ENCODE data around the gene PLCD1.
"Not testable (repeated sequence)": the region's sequence is repeated elsewhere in the genome, so short reads cannot be mapped to it uniquely, and the experiment has no call there.

PLCD1 gene

GRCh38 chr3:38029400-38030125 lies at the start of gene PLCD1:
Gene PLCD1, minus strand, starts transcription at chr3:38029642. Its CDS starts 103 bp downstream, at chr3:38029539.
- DNase-seq, result peak in 47 of 58 donors; percentile 19 to 76 (median 57)

GRCh38 chr3:38077073-38077472 lies 47.6 kb upstream of the PLCD1 start:
- not testable (repeated sequence) for DNase-seq

GRCh38 chr3:38070013-38070412 lies 40.6 kb upstream of the PLCD1 start:
- no peak for DNase-seq

- DNase-seq, result no peak
Measured at GRCh38 chr3:38067508-38068233, 38.2 kb upstream of the PLCD1 start.

- not testable (repeated sequence) for DNase-seq
Measured at GRCh38 chr3:38064453-38064852, 35.0 kb upstream of the PLCD1 start.

- DNase-seq, result no peak
Measured at GRCh38 chr3:38062809-38063208, 33.4 kb upstream of the PLCD1 start.

- no peak for DNase-seq
Measured at GRCh38 chr3:38059591-38059990, 30.1 kb upstream of the PLCD1 start.

GRCh38 chr3:38059148-38059547 lies 29.7 kb upstream of the PLCD1 start:
- no peak for DNase-seq

- no peak for DNase-seq
Measured at GRCh38 chr3:38054499-38055001, 25.1 kb upstream of the PLCD1 start.

- not testable (repeated sequence) for DNase-seq
Measured at GRCh38 chr3:38053813-38054498, 24.5 kb upstream of the PLCD1 start.

- not testable (repeated sequence) for DNase-seq
Measured at GRCh38 chr3:38053286-38053685, 23.8 kb upstream of the PLCD1 start.

- no peak for DNase-seq
Measured at GRCh38 chr3:38051131-38051530, 21.7 kb upstream of the PLCD1 start.

- peak in 6 of 58 donors; percentile 1 to 54 (median 28) for DNase-seq
Measured at GRCh38 chr3:38049358-38050126, 20.1 kb upstream of the PLCD1 start.

GRCh38 chr3:38047896-38048295 lies 18.5 kb upstream of the PLCD1 start:
- no peak for DNase-seq

- no peak for DNase-seq
Measured at GRCh38 chr3:38046821-38047220, 17.4 kb upstream of the PLCD1 start.

GRCh38 chr3:38046027-38046426 lies 16.6 kb upstream of the PLCD1 start:
- no peak for DNase-seq

- DNase-seq, result no peak
Measured at GRCh38 chr3:38043486-38043885, 14.0 kb upstream of the PLCD1 start.

- no peak for DNase-seq
Measured at GRCh38 chr3:38040401-38040800, 11.0 kb upstream of the PLCD1 start.

GRCh38 chr3:38039899-38040261 lies 10.4 kb upstream of the PLCD1 start:
- peak in 36 of 58 donors; percentile 6 to 55 (median 34) for DNase-seq

GRCh38 chr3:38039101-38039898 lies 9.9 kb upstream of the PLCD1 start, which contains the start of gene DLEC1:
Gene DLEC1, plus strand, starts transcription at chr3:38039208. Its CDS starts 18 bp downstream, at chr3:38039226.
- DNase-seq, result peak in 10 of 58 donors; percentile 6 to 42 (median 16)

Data from anterior cingulate cortex (tissue), 58 donors.